HUDEP-2 (cell line): ENCODE data around the gene CASQ2.

Experiments
- DNase-seq, 76 experiments: peaks; one replicate each; lab custom pipeline; 2025; ENCODE audit not compliant: unreplicated experiment in 76 of 76; lab: John Stamatoyannopoulos, UW

Gene CASQ2

DNA sequence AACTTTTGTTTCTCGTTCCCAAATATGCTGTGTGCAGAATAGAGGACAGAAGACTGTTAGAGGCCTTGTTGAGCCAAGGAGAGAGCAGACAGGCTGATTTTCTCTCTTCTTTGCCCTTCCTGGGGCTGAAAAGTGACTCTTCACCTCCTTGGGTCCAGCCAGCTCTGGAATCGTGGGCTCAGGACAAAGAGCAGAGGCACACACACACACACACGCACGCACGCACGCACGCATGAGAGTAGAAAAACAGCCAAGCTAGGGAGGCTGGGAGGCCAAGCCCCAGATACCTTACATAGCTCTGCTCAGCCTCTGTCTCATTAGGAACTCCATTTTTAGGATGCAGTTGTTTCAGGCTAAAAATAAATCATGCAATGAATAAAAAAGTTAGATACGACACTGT lies at the start of gene CASQ2:
Gene CASQ2 (minus strand): TSS at position 166 of the 400 bp plus-strand sequence. CDS start 173 bp downstream, outside the sequence.
- no peak for DNase-seq

DNA sequence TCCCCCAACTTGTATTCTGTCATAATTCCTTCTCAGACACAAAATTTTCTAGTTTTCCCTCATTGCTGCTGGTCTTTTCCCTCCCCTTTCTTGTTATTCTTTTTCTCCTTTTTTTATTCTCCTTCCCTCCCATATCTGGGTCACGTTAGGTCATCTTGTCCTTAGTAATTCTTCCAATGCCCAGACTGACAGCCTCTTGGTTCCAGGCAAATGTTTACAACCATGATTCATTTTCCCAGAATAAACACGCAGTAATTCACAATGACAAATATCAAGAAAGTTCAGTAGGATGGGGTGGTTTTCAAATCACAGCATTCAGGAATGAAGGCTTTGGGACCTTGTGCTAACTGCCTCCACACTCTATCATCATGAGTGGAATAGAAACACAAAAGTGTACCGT lies 47.2 kb upstream of the CASQ2 start:
- DNase-seq, result no peak

DNA sequence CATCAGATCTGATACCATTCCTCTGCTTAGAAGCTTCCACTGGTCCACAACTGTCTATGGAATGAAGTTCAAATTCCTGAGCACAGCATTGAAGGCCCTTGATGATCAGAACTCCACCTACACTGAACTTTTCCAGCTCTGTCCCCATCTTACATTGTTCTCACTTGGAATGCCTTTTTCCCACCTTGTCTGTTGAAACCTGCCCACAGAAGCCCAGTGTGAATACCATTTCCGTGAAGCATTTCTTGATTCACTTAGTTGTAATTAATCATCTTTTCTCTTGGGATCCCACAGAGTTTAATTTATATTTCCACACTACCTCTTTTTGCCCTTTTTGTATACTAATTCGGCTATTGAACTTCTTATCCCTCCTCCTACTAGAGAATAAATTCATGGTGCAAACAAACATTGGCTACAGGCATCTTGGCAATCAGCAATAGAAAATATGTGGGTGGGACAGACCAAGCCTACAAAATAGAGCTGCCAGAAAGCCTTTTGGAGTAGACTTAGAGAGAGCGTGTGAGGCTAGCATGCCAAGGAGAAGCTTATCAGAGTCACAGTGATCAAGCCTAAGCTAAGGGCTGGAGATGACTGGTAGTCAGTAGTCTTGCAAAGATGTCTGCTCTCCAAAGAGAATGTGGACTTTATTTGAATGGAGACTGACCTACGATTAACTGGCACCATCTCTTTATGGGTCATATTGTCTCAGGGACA lies 46.3 kb upstream of the CASQ2 start:
- DNase-seq, result no peak

DNA sequence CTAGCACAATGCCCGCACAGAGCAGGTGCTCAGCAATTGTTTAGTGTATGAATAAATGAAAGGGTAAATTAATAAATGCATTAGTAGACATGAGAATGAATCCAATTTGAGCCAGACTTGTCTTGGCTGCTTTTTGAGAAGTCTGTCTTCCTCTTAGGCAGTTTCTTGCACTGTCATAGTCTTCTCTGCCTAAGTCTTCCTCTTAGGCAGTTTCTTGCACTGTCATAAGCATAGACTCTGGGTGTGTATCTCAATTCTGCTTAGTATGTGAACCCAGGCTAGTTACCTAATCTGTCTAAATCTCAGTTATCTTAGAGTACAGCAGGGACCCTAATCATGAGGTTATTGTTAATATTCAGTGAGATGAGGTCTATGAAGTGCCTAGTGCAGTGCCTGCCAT lies 45.2 kb upstream of the CASQ2 start:
- DNase-seq, result no peak

DNA sequence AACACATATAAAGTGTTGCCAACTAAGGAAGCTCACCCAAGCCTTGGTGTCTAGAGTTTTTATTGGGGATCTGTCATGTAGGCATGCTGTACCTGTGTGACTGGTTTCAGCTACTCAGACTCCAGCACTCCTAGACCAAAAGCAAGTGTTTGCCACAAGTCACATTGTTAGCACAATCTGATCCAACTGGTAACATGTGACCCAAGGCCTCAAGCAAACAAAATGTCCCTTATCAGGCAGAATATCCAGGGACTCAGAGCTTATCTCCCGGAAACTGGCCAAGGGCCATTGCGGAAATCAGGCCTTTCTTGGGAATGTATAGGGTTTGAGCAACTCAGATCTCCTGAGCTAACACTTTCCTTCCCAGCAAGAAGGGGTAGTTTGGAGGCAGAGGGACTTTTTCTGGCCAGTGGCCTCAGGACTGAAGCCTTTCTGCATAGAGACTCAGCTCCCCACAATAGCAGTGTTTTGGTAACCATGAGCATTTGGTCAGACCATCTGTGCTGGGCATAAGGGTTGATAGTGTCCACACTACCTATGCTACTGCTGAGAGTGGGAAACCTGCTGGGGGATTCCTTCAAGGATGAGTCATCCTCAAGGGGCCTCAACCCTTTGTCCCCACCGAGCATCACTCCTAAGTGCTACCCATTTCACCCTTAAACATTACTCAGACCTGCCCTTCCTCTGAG lies 42.8 kb upstream of the CASQ2 start:
- DNase-seq, result no peak

DNA sequence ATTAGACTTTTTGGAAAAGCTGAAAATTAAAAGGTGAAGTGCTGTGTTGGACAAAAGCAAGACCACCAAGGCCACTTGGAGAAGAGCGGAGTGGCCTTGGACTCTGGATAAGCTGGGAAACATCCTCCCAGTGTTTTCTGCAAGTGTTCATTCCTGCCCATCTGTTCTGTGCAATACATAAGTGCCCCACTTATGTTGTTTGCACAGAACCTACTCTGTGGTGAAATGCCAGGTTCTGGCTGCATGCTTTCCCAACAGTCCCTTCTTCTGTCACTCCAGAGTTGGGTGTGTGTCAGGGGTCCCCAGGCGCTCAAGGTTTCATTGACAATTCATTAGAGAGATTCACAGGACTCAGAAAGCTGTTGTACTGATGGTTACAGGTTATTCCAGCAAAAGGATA lies 42.1 kb upstream of the CASQ2 start:
- no peak for DNase-seq

DNA sequence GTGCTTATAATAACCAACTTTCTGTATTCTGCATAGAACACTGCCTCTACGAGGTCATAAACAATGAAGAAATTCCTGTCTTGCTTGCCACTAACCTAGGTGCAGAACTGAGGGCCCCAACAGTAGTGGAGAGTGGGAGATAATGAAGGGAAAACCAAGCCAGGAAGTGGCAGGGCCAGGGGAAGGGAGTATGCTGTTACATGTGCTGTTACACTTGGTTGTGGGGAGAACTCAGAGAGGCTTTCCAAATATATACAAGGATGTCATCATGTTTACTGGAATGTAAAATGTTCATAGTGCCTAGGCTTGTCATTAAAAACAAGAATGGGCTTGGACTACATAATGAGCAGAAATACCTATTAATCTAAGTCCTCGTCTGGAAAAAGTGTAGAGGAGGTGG lies 41.3 kb upstream of the CASQ2 start:
- no peak for DNase-seq

DNA sequence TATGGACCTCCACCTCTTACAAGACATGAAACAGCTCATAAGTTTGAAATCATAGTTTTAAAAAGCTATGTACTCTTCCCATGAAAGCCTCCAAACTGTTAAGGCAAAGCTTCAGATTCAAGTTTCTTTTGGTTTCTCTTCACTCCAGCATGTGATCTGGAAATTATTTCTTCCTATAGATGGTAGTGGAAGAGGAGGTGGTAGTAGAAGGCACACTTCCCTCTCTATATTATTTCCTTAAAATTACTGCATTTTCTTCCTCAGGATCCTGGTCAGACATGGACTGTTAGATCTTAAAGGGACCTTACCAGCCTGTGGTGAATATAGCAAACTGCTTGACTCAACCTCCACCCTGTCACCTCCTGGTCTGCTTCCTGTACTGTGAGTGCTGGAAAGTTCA lies 40.6 kb upstream of the CASQ2 start:
- DNase-seq, result no peak

DNA sequence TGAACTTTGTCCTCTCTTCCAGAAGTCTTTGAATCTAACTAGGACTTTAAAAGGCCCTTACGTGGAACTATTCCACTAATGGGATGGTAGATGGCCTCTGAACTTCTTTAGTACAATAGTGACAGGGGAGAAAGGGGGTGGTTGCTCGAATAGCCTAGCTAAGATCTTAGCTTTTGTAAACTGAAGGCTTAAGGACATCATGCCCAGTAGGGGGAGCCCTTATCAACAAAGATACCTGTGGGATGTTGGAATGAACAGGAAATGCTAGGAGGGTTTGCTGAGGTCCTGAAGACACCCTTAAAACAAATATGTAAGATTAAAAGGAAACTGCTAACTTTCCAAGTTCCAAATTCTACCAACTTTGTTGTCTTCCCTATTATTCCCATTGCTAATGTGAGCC lies 39.2 kb upstream of the CASQ2 start:
- DNase-seq, result peak in 28 of 76 experiments; percentile 3 to 58 (median 19)

DNA sequence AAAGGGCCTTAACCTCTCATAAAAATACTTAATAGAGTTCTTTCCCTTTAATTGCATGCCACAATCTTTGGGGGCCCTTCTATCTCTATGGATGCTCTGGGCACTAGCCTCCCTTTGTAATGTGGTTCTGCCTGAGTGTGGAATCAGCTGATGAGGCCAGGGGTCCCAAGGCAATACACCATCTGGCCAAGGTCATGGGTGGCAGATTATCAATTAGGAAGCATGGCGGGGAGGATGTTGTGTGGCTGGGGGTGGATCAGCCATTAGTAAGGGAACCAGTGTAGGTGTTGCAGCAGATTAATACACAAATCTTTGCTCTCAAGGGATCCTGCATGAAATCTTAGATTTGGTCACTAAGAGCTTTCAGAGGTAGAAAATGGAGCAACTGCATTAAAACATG lies 37.1 kb upstream of the CASQ2 start:
- no peak for DNase-seq

DNA sequence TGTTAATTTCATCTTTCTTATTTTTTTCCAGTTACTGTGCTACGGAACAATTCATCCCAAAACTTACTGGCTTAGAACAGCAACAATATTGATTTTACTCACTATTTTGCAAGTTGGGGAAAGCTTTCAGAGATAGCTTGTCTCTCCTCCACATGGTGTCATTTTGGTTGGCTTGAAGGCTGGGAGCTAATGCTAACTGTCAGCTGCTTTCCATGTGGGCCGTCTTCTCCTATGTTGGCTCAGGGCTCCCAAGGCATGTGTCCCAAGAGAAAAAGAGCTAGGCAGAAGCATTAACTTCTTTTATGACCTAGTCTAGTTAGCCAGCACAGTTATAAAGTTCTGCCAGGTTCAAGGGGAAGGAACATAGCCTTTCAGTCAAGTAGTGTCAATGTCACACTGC lies 33.9 kb upstream of the CASQ2 start:
- DNase-seq, result no peak

DNA sequence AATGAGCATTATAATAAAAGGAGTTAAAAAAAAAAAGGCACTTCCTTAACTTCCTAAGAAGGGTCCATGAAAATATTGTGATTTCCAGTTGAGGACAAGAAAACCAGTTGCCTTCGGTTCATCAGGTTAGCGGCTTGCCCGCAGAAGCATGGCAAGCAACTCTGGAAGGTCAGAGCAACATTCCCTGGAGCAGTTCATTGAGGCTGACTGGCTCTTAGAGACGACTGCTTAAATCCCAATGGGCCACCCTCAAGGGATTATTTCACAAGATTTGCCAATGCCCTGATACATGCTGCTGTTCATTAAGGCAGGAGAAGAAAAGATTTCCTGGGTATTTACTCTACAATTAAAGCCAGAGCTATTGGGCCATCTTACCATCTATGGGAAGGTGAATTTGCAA lies 29.0 kb upstream of the CASQ2 start:
- DNase-seq, result no peak

DNA sequence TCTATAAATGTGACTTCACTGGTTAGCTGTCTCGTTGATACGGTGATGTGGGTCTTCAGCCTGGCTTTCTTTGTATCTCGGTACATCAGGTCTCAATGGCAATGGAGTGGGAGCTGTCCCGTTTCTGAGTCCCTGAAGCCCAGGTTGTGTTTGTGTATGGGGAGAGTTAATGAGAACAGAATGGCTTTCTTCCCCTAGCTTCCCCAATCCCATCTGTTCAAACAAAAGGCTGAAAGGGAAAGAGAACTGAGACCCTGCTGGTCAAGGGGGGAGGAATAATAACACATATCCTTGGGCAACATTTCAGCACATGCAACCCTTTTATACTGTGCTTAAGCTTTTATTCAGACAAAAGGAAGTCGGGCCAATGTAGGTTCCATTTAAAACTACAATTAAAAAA lies 28.4 kb upstream of the CASQ2 start:
- DNase-seq, result no peak

DNA sequence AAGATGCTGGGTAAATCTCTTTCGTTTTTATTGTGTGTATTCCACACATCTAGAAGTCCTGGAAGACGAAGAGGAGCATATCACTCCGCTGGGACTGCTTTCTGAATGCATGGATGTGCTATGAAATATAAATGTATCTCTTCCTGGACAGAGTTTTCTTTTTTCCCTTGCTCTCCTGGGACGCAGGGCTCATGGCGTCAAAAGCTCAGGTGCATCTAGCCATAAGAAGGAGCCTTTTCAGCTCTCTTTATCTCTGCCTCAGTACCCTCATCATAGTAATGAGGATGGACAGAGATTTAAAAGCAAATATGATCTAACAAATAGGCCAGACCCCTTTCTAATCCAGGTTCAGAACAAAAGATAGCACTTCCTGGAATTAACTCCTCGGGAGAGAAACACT lies 27.5 kb upstream of the CASQ2 start:
- no peak for DNase-seq

DNA sequence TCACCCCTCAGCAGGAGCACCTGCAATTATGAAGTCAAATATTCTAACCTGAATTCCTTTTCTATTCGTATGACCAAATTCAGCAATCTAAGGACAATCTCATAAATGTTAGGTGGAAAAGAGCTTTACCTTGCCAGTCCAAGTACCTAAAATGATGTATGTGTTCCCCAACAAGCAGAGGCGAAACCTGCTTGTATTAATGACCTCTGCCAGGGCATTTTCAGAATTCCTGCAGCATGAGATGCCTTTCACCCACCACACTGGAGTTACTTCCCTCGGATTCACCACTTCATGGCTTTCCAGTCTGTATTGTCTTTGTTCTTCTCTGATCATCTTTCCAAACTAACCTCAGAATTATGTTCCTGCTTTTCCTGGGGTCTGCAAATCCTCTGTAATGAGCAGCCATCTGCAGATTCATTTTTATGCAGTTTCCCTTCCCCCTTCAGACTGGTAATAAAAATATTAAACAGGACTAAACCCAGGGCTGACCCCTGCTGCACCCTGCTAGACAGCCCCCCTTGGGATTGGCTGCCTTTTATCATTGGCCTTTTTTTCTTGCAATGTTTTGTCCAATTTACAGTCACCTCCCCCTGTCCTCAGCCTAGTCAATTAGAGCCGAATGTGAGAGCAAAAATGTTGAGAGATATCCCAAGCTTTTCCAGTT lies 26.6 kb upstream of the CASQ2 start:
- DNase-seq, result no peak

DNA sequence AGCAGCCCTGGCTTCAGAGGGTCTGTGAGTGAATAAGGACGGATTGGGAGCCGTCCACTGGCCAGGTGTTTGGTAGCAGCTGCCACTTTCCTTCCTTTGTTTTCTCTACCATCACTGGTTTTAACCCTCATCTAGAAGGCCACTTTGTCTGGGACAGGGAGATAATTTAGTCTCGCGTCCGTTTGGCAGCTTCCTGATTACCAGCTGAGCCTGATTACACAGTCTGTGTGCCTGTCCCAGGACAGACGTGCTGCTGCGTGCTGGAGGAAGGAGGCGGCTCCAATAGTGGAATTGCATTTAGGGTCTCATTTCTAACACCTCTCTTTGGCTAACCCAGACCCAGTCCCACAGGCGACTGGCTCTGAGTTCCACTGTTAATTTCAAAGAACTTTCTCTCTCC lies 24.6 kb upstream of the CASQ2 start:
- peak in 1 of 76 experiments; percentile 4 for DNase-seq

DNA sequence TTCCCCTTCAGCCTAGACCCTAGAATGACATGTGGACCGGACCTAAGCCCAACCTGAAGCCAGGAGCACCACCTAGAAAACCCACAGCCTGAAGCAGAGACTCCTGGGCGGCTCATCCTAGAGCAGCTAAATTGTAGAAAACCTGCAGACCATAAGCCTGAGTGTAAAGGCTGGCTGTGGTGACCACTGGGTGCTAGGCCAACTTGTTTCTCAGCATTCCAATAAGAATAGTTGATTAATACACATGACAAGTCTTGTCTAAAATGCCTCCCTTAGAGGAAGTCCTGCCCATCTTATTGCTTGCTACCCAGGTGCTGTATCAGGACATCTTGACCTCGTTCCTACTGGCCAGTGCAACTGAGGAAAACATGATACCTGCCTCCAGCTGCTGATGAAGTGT lies 23.3 kb upstream of the CASQ2 start:
- no peak for DNase-seq

DNA sequence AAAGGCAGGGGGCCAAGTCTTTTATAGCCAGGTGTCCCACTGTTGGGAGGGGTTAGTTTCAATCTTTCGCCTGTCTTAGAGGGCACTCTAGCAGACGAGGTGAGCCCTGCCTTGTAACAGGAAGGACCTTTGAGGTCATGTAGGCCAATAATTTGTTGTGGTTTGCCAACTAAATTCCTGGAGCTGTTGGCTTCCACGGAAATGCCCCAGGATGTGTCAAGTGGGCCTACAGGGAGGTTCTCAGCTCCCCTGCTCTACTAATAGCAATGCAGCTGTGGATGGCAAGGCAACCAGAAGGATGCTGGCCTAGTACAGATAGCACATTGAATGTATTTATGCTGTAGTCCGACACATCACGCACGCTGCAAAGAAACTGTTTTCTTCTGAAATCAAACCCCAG lies 22.3 kb upstream of the CASQ2 start:
- DNase-seq, result no peak

DNA sequence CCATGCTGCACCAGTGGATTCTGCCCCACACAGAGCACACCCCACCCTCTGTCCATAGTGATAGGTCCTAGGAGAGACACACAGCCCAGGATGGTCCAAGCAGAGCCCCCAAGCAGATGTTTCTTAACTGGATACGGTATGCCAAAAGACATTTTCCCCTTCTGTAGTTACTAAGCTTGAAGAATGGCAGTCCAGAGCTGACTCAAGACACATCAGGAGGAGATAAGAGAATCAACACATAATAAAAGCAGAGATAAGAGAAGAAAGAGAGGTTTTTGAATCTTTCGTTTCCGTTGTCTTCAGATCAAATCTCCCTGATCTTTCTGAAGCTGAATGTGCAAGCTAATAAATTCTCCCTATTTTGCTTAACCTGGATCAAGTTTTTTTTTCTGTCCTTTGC lies 21.8 kb upstream of the CASQ2 start:
- no peak for DNase-seq

DNA sequence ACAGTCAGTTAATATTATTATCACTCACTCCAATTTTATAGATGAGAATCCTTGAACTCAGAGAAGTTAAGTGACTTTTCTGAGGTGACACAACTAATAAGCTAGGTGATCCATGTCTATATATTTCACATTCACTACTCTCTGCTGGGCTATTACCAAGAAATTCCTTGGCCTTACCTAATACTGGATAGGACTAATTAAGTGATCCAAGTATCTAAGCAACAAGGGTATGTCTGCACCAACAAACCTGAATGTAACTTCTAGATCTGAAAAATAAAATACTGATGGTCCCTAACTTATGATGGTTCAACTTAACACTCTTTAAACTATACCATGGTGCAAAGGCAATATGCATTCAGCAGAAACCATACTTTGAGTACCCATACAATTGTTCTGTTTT lies 14.8 kb upstream of the CASQ2 start:
- DNase-seq, result no peak

DNA sequence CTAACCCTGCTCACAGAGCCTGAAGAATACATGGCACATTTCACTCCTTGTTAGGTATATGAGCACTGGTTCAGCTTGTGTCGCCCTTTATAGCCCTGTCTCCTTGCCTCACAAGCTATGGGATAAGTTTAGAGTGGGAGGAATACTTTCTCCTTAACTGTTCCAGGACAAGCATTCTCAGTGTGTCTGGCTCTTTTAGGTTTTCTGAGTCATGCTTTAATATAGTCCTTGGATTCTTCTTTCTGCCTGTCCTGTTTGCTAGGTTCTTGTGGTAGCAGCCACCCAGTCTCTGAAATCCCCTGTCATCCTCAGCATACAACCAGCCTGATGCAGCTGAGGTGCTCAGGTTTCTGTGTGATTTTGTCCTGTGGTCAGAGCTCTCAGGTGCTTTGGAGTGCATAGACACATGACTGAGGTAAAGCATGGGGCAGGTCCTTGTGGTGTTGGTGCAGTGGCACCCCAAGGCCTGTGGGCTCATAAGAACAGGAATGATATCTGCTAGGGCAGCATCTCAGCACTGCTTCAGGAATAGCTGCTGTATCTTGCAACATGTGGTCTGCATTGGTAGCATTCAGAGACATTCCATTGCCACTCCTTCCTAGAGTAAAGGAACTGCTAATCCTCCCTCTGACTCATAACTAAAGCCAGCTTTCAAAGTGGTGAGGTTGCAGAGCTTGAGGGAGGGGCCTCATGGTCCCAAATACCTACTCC lies 14.2 kb upstream of the CASQ2 start:
- DNase-seq, result no peak
